ENCODE measurements around the gene SIN3B.

The SIN3B gene

DNA sequence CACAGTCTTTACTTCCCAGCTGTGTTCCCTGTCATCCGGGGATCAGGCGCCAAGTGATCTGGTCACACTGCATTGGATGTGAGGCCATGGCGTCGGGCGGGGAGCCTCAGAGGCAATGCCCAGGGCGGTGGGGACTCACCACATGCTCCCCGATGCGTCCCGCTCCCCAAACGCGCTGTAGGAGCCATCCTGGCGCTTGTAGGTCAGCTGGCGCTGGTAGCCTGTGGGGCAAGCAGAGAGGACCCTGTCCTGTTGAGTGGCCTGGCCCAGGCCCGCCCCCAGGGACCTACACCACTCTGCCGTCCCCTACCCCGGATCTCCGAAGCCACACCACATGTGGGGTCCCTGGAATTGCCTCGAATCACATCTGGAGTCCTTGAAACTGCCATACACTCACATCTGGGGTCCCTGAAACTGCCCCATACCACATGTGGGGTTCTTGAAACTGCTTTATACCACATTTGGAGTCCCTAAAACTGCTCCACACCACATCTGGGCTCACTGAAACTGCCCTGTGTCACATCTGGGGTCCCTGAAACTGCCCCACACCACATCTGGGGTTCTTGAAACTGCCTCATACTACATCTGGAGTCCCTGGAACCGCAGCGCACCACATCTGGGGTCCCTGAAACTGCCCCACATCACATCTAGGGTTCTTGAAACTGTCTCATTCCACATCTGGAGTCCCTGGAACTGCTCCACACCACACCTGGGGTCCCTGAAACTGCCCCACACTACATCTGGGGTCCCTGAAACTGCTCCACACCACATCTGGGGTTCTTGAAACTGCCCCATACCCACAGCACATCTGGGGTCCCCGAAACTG lies 92.8 kb downstream of the SIN3B start:
- TF ChIP-seq, protein P1, sequence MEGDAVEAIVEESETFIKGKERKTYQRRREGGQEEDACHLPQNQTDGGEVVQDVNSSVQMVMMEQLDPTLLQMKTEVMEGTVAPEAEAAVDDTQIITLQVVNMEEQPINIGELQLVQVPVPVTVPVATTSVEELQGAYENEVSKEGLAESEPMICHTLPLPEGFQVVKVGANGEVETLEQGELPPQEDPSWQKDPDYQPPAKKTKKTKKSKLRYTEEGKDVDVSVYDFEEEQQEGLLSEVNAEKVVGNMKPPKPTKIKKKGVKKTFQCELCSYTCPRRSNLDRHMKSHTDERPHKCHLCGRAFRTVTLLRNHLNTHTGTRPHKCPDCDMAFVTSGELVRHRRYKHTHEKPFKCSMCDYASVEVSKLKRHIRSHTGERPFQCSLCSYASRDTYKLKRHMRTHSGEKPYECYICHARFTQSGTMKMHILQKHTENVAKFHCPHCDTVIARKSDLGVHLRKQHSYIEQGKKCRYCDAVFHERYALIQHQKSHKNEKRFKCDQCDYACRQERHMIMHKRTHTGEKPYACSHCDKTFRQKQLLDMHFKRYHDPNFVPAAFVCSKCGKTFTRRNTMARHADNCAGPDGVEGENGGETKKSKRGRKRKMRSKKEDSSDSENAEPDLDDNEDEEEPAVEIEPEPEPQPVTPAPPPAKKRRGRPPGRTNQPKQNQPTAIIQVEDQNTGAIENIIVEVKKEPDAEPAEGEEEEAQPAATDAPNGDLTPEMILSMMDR (IDR thresholded peaks at IDR 0.05) = no peak
- peaks cover 76% of the 10 kb centered on the region for H3K36me3 Mint-ChIP-seq (ENCODE audit: low read depth)
- peaks cover 3% of the 10 kb centered on the region for H3K27me3 Mint-ChIP-seq (ENCODE audit: low read depth, poor library complexity)
- H3K27ac Mint-ChIP-seq = peak overlapping the region; percentile 91
- no peak overlapping the region for H3K4me3 Mint-ChIP-seq
- DNase-seq = no peak
- H3K9me3 Mint-ChIP-seq = peaks cover 35% of the 10 kb centered on the region
- H3K4me1 Mint-ChIP-seq = no peaks in the 10 kb centered on the region

DNA sequence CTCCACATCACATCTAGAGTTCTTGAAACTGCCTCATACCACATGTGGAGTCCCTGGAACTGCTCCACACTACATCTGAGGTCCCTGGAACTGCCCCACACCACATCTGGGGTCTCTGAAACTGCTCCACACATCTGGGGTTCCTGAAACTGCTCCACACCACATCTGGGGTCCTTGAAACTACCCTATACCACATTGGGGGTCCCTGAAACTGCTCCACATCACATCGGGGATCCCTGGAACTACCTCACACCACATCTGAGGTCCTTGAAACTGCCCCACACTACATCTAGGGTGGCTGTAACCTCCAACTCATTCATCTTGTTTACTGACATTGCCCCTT lies 93.4 kb downstream of the SIN3B start:
- TF ChIP-seq, protein P1 (IDR thresholded peaks at IDR 0.05) = no peak
- Mint-ChIP-seq H3K4me3 (no peak overlapping the region), H3K36me3 (ENCODE audit: low read depth) (peaks cover 77% of the 10 kb centered on the region), H3K27me3 (ENCODE audit: low read depth, poor library complexity) (peaks cover 3% of the 10 kb centered on the region), H3K9me3 (peaks cover 38% of the 10 kb centered on the region), H3K27ac (peak overlapping the region; percentile 91), H3K4me1 (no peaks in the 10 kb centered on the region)
- DNase-seq = no peak

DNA sequence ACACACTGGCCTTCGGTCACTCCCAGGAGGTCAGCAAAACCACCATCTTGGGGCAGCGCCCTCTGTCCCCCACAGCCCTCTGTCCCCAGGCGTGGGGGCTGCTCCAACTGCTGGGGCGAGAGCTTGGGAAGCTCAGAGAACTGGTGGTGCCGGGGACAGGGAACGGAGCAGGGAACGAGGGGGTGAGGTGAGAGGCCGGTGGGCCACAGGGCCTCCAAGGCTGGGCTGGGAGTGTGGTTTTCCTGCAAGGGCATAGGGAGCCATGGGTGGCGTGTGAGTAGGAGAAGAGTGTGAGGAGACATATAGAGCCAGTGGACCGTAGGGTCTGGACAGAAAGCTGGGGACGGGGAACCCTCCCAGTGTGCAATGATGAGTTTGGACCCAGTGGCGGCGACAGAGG lies 93.8 kb downstream of the SIN3B start:
- Mint-ChIP-seq H3K4me3 (no peak overlapping the region), H3K4me1 (no peaks in the 10 kb centered on the region), H3K36me3 (ENCODE audit: low read depth) (peaks cover 81% of the 10 kb centered on the region), H3K27ac (no peak overlapping the region), H3K9me3 (peaks cover 38% of the 10 kb centered on the region), H3K27me3 (ENCODE audit: low read depth, poor library complexity) (peaks cover 3% of the 10 kb centered on the region)
- no peak for DNase-seq
- TF ChIP-seq, protein P1 (IDR thresholded peaks at IDR 0.05) = no peak

DNA sequence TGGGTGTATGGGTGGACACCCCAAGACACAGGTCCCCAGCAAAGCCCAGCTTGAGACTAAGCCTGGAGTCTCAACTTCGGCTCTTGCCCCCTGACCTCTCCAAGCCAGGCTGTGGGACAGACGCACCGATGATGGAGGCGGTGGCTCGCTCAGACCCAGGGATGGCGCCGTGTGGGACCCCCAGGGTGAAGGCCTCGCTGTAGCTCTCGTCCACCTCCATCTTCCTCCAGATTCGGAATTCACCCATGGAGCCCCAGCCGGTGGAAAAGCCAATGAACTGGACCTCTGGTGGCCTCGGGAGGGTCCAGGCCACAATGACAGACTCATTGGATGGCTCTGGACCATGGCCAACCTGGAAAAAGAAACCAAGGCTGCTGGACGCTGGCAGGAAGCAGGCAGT lies 98.7 kb downstream of the SIN3B start:
- Mint-ChIP-seq H3K36me3 (ENCODE audit: low read depth) (peaks cover 75% of the 10 kb centered on the region), H3K4me1 (no peaks in the 10 kb centered on the region), H3K4me3 (no peak overlapping the region), H3K27me3 (ENCODE audit: low read depth, poor library complexity) (peaks cover 5% of the 10 kb centered on the region), H3K9me3 (peaks cover 45% of the 10 kb centered on the region), H3K27ac (no peak overlapping the region)
- no peak for DNase-seq
- TF ChIP-seq, protein P1 (IDR thresholded peaks at IDR 0.05) = no peak

DNA sequence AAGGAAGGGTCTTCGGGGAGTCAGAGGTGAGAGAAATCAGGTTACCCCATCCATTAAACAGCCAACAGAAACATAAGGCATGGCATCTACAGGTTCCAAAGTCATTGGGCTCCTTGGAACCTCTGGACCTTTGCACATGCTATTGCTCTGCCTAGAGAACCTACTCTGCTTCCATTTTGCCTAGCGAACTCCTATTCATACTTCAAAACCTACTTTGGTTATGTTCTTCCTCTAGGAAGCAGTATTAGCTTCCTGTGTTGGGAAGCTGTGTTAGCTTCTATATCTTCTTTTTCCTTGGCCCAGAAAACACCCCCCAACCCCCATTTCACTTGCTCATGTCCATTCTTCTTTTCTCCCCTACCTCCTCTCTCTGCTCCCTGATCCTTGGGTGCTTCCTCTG lies 99.2 kb downstream of the SIN3B start:
- Mint-ChIP-seq H3K27ac (no peak overlapping the region), H3K36me3 (ENCODE audit: low read depth) (peaks cover 74% of the 10 kb centered on the region), H3K27me3 (ENCODE audit: low read depth, poor library complexity) (peaks cover 5% of the 10 kb centered on the region), H3K4me3 (no peak overlapping the region), H3K4me1 (no peaks in the 10 kb centered on the region), H3K9me3 (peaks cover 48% of the 10 kb centered on the region)
- DNase-seq = no peak
- TF ChIP-seq, protein P1 (IDR thresholded peaks at IDR 0.05) = no peak

DNA sequence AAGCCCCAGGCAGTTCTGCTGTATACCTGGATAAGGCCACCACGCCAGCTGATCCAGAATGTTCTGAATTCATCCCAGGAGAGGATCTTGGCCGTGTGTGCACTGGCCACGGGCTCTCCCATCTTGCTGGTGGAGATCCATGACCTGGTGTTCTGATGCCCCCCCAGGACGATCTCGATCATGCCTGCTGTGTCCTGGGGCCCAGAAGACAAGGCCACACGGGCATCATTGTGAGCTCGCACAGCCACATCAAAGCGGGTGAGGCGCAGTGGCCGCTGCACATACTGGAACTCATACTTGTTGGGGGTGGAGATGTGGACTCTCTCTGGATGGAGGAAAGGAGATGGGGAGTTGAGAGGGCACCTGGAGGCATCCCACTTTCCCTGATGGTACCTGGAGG lies 99.7 kb downstream of the SIN3B start:
- Mint-ChIP-seq H3K9me3 (peaks cover 53% of the 10 kb centered on the region), H3K4me3 (no peak overlapping the region)
- TF ChIP-seq, protein P1 (IDR thresholded peaks at IDR 0.05) = no peak

More for the DNA sequence above, 99.7 kb downstream of the SIN3B start:
- Mint-ChIP-seq H3K36me3 (ENCODE audit: low read depth) (peaks cover 74% of the 10 kb centered on the region), H3K4me1 (no peaks in the 10 kb centered on the region), H3K27me3 (ENCODE audit: low read depth, poor library complexity) (peaks cover 10% of the 10 kb centered on the region), H3K27ac (no peak overlapping the region)
- no peak for DNase-seq
